BLaER1 treated with 17β-estradiol and CSF1 and Interleukin-3, amounts not matched to agents 10 nM and 100 nM (cell line): ENCODE results near the gene GPATCH8.

Experiments used
- H3K27ac ChIP-seq, 11 experiments: shearing (Covaris generic); formaldehyde crosslinking; 2 replicates each; pipeline ENCODE4 v1.8.1; 2022
- H3K27me3 ChIP-seq, 11 experiments: shearing (Covaris generic); formaldehyde crosslinking; 2 replicates each; pipeline ENCODE4 v1.8.1; 2022
- H3K36me3 ChIP-seq, 11 experiments: shearing (Covaris generic); formaldehyde crosslinking; 2 replicates each; pipeline ENCODE4 v1.8.1; 2022
- H3K4me1 ChIP-seq, 10 experiments: shearing (Covaris generic); formaldehyde crosslinking; 2 replicates each; pipeline ENCODE4 v1.8.1; 2022
- H3K4me2 ChIP-seq, 11 experiments: shearing (Covaris generic); formaldehyde crosslinking; 2 replicates each; pipeline ENCODE4 v1.8.1; 2022
- H3K4me3 ChIP-seq, 10 experiments: shearing (Covaris generic); formaldehyde crosslinking; 2 replicates each; pipeline ENCODE4 v1.8.1; 2022
- H3K9ac ChIP-seq, 11 experiments: shearing (Covaris generic); formaldehyde crosslinking; 2 replicates each; pipeline ENCODE4 v1.8.1; 2022
- H3K9me3 ChIP-seq, 11 experiments: shearing (Covaris generic); formaldehyde crosslinking; replicated peaks in 1 of 11; 2 replicates each; pipeline ENCODE4 v1.8.1; 2022
- H4K20me1 ChIP-seq, 11 experiments: shearing (Covaris generic); formaldehyde crosslinking; 2 replicates each; pipeline ENCODE4 v1.8.1; 2022
- Cebpa-rat ChIP-seq, 11 experiments: shearing (Covaris generic); IDR thresholded peaks; 2 replicates each; pipeline ENCODE4 v1.8.1; 2022

GPATCH8 gene

GRCh38 chr17:44358066-44358465 lies 145.1 kb downstream of the GPATCH8 start:
- no peak for TF ChIP-seq Cebpa-rat (IDR thresholded peaks at IDR 0.05)
- Histone ChIP-seq H3K4me3 (no peak overlapping the region), H3K9me3 (no peaks in the 10 kb centered on the region), H3K27ac (no peak overlapping the region), H4K20me1 (peaks cover 7 to 70% (median 37%) of the 10 kb centered on the region in 11 experiments; a peak in 20 of 22 replicates), H3K9ac (no peak overlapping the region), H3K4me2 (no peak overlapping the region), H3K27me3 (peaks cover 19 to 25% (median 23%) of the 10 kb centered on the region in 11 experiments), H3K4me1 (peaks cover 30 to 67% (median 55%) of the 10 kb centered on the region in 10 experiments; a peak in 19 of 20 replicates), H3K36me3 (peaks cover 0 to 6% (median 2%) of the 10 kb centered on the region in 11 experiments; a peak in 16 of 22 replicates)

DNA sequence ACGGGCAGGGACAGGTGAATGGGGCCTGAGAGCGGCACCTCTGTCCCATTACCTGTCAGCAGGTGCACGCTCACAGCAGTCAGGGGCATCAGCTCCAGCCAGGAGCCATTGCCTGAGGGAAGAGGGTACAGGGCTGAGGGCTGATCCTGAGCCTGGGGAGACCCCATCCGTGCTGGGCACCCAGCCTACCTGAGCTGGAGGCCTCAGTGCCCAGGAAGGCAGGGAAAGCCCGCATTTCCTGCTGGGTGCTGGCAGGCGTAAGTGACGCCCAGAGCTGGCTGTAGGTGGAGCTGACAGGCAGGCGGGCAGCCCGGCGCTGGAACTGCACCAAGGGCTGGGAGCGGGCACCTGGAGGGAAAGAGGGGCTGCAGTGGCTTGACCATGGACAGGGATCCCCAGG lies 147.0 kb downstream of the GPATCH8 start:
- H3K4me1 ChIP-seq, result peaks cover 19 to 51% (median 39%) of the 10 kb centered on the region in 10 experiments; a peak in 19 of 20 replicates
- no peak overlapping the region for H3K9ac ChIP-seq

DNA sequence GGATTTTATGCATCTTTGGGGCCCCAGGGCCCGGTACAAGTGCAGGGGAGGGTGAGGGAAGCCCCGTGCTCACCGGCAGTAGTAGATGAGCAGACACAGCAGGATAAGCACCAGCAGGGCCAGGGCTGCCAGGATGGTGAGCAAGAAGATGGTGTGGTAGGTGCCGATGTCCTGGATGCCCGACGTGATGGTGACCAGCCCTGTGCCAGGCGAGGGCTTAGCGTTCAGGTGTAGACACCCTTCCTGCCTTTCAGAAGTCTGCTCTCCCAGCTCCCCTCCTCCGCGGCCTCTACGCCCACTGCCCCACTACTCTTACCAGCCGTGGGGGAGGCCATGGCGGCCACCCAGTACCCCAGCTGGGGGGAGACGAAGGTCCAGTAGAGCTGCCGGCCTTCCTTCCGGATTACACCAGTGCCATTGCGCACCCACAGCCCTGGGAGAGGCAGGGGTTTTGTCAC lies 147.5 kb downstream of the GPATCH8 start:
- H3K9me3 ChIP-seq, result no peaks in the 10 kb centered on the region
- H3K4me3 ChIP-seq, result no peak overlapping the region
- TF ChIP-seq Cebpa-rat (IDR thresholded peaks at IDR 0.05), result no peak
- H3K4me2 ChIP-seq, result peak overlapping the region in 5 of 11 experiments; percentile 17 to 94 (median 91); a peak in 6 of 22 replicates
- H3K27me3 ChIP-seq, result peaks cover 29 to 41% (median 33%) of the 10 kb centered on the region in 11 experiments
- H3K27ac ChIP-seq, result no peak overlapping the region
- peak overlapping the region in 1 of 11 experiments; percentile 37; a peak in 1 of 22 replicates for H3K9ac ChIP-seq
- H3K36me3 ChIP-seq, result peaks cover 22 to 30% (median 26%) of the 10 kb centered on the region in 11 experiments
- H4K20me1 ChIP-seq, result peaks cover 30 to 68% (median 42%) of the 10 kb centered on the region in 11 experiments; a peak in 20 of 22 replicates
- H3K4me1 ChIP-seq, result peaks cover 14 to 45% (median 35%) of the 10 kb centered on the region in 10 experiments; a peak in 19 of 20 replicates

More for the DNA sequence above, 147.0 kb downstream of the GPATCH8 start:
- Histone ChIP-seq H3K4me3 (no peak overlapping the region), H3K36me3 (peaks cover 18 to 24% (median 20%) of the 10 kb centered on the region in 11 experiments), H3K4me2 (no peak overlapping the region), H3K27me3 (peaks cover 29 to 41% (median 33%) of the 10 kb centered on the region in 11 experiments), H4K20me1 (peaks cover 25 to 70% (median 48%) of the 10 kb centered on the region in 11 experiments; a peak in 20 of 22 replicates), H3K27ac (no peak overlapping the region), H3K9me3 (no peaks in the 10 kb centered on the region)
- no peak for TF ChIP-seq Cebpa-rat (IDR thresholded peaks at IDR 0.05)

DNA sequence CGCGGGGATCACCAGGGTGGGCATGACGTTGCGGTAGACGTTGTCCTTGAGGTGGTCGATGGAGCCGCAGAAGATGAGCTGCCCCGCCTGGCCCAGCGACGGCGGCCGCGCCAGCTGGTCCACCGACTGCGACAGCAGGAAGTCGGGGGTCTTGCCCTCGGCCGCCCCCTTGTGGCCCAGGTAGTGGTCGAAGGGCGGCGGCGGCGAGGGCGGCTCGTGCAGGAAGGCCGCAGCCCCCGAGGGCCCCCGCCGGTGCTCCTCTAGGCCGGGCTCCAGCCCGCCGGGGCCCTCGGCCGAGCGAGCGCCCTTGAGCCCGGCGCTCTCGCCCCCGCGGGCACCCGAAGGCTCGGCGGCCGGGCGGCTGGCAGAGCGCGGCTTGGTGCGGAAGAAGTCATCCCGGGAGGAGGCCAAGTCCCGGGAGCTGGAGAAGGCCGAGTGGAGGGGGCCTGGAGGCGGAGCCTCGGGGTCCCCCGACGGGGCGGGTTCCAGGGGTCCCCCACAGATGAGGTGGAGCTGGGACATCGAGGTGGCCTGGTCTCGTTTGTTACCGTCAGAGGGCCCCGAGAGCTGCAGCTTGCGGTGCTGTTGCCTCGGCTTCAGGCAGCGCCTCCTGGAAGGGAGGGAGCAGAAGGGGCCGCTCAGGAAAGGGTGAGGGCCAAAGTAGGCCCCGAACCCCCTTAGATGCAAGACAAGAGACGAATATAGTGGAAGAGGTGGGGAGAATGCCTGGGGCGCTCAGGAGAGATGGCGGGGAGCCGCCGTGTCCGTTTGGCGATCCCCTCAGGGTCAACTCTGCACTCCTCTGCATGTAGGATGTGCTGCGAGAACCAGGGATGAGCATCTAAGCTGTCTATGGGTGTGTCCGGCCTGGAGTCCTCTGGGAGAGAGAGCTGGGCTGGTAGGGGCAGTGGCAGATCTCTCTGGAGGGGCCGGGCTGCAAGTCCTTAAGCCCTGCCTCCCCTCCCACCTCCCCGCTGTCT lies 148.3 kb downstream of the GPATCH8 start:
- Histone ChIP-seq H3K9me3 (no peaks in the 10 kb centered on the region), H4K20me1 (peaks cover 27 to 66% (median 40%) of the 10 kb centered on the region in 11 experiments; a peak in 20 of 22 replicates), H3K9ac (peak overlapping the region in 6 of 11 experiments; percentile 23 to 44 (median 38); a peak in 7 of 22 replicates), H3K4me3 (peak overlapping the region; percentile 43 to 69 (median 56); a peak in 16 of 20 replicates), H3K27ac (no peak overlapping the region), H3K4me1 (peaks cover 19 to 41% (median 34%) of the 10 kb centered on the region in 10 experiments), H3K4me2 (peak overlapping the region; percentile 85 to 97 (median 93)), H3K36me3 (peaks cover 24 to 37% (median 34%) of the 10 kb centered on the region in 11 experiments), H3K27me3 (peaks cover 29 to 41% (median 33%) of the 10 kb centered on the region in 11 experiments)
- no peak for TF ChIP-seq Cebpa-rat (IDR thresholded peaks at IDR 0.05)

DNA sequence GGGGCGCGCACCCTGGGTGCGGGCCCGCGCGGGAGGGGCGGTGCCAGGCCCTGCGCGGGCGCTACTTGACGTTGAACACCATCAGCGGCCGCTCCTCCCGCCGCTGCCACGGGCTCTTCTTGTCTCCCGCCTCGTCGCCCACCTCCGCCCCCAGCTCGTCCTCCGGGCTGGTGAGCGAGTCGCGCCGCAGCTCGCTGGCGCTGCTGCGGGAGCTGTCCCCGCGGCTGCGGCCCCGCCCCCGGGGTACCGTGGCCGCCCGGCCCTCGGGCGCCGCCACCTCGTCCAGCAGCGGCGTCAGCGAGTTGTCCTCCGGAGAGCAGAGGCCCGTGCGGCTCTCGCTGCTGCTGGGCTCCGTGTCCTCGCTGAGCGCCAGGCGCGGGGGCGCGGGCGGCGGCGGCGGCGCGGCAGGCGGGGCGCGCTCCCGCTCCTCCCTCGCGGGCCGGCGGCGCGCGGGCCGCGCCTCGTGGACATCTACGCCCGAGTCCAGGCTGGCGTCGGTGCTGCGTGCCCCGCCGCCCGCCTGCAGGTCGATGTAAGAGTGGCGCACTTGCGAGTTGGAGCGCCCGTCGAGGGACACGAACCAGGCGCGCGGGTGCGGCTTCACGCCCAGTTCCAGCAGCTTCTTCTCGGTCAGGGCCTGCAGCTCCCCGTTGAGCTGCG lies 149.4 kb downstream of the GPATCH8 start:
- H3K9ac ChIP-seq, result peak overlapping the region; percentile 33 to 73 (median 59); a peak in 20 of 22 replicates
- no peaks in the 10 kb centered on the region for H3K9me3 ChIP-seq
- peaks cover 30 to 44% (median 38%) of the 10 kb centered on the region in 10 experiments for H3K4me1 ChIP-seq
- H3K4me2 ChIP-seq, result peak overlapping the region; percentile 85 to 97 (median 93)
- H4K20me1 ChIP-seq, result peaks cover 26 to 73% (median 50%) of the 10 kb centered on the region in 11 experiments; a peak in 20 of 22 replicates
- TF ChIP-seq Cebpa-rat (IDR thresholded peaks at IDR 0.05), result no peak
- peaks cover 24 to 48% (median 43%) of the 10 kb centered on the region in 11 experiments for H3K36me3 ChIP-seq
- peak overlapping the region; percentile 43 to 69 (median 58) for H3K4me3 ChIP-seq
- H3K27ac ChIP-seq, result no peak overlapping the region
- peaks cover 29 to 41% (median 33%) of the 10 kb centered on the region in 11 experiments for H3K27me3 ChIP-seq

DNA sequence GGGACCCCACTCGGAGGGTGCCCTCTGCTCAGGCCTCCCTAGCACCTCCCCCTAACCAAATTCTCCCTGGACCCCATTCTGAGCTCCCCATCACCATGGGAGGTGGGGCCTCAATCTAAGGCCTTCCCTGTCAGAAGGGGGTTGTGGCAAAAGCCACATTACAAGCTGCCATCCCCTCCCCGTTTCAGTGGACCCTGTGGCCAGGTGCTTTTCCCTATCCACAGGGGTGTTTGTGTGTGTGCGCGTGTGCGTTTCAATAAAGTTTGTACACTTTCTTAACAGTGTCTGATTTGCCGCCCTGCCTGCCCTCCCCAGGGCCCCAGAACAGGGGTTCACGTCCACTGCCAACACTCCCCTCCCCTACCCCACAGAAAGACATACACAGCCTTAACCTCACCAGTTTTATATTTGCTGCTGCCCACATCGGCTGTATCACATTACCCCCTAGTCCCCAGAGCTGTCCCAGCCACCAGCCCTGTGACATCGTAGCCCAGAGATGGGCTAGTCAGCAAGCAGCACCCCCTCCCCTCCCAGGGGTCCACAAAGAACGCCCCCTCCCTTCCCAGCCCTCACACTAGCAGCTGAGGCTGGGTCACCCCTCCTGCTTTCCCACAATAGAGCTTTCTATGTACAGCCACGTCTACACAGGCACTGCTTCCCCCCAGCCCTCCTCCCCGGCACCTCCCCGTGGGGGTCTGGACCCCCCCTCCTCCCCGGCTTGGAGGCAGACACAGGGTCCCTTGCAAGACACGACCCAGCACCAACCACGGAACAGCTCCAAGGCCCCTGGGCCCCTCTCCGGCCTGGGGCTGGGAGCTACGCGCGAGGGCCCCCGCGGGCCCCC lies 150.2 kb downstream of the GPATCH8 start:
- no peaks in the 10 kb centered on the region for H3K9me3 ChIP-seq
- H3K27me3 ChIP-seq, result peaks cover 29 to 41% (median 33%) of the 10 kb centered on the region in 11 experiments
- H3K27ac ChIP-seq, result no peak overlapping the region
- peak overlapping the region; percentile 33 to 73 (median 59); a peak in 15 of 22 replicates for H3K9ac ChIP-seq
- no peak for TF ChIP-seq Cebpa-rat (IDR thresholded peaks at IDR 0.05)
- peaks cover 24 to 51% (median 43%) of the 10 kb centered on the region in 11 experiments for H3K36me3 ChIP-seq
- peak overlapping the region; percentile 85 to 97 (median 93) for H3K4me2 ChIP-seq
- H3K4me1 ChIP-seq, result peaks cover 35 to 51% (median 42%) of the 10 kb centered on the region in 10 experiments
- H4K20me1 ChIP-seq, result peaks cover 26 to 79% (median 46%) of the 10 kb centered on the region in 11 experiments; a peak in 20 of 22 replicates
- peak overlapping the region; percentile 43 to 69 (median 58) for H3K4me3 ChIP-seq

GRCh38 chr17:44351961-44352827 lies 151.0 kb downstream of the GPATCH8 start:
- H3K4me3 ChIP-seq, result no peak overlapping the region
- H3K27ac ChIP-seq, result no peak overlapping the region
- H3K9ac ChIP-seq, result no peak overlapping the region
- TF ChIP-seq Cebpa-rat (IDR thresholded peaks at IDR 0.05), result no peak
- H3K4me1 ChIP-seq, result peaks cover 44 to 60% (median 51%) of the 10 kb centered on the region in 10 experiments
- H3K4me2 ChIP-seq, result peak overlapping the region in 2 of 11 experiments; percentile 90 to 97; a peak in 2 of 22 replicates
- peaks cover 24 to 51% (median 43%) of the 10 kb centered on the region in 11 experiments for H3K36me3 ChIP-seq
- H3K27me3 ChIP-seq, result peaks cover 29 to 41% (median 33%) of the 10 kb centered on the region in 11 experiments
- no peaks in the 10 kb centered on the region for H3K9me3 ChIP-seq
- H4K20me1 ChIP-seq, result peaks cover 25 to 87% (median 46%) of the 10 kb centered on the region in 11 experiments; a peak in 20 of 22 replicates
